IMR-90 (cell line): ENCODE measurements around the gene ETFA. TPM values are rescaled to one million over a fixed set of nuclear protein-coding genes. Genes with fewer than 3 reads are reported as not detected.
A peak's percentile ranks its signal among the peaks of the same experiment; 100 is the strongest.

Experiments used
- ATAC-seq: fragments of 200-7000 bp; cut with Tn5 transposase; 2 replicates; pipeline ENCODE4 v1.9.1; 2020; ENCODE audit warnings: low read depth, mild to moderate bottlenecking, moderate library complexity
- BruUV-seq: library from RNA; stranded (reverse); fragments of 400-500 nt; replicated peaks from 2 replicates; lab custom pipeline; 2021; lab: Mats Ljungman, UMichigan
- CTCF ChIA-PET: fragments of 300-600 bp; formaldehyde crosslinking; extraction: SDS; loops from one replicate; lab custom pipeline; 2021; ENCODE audit warnings: antibody characterized with exemption; lab: Yijun Ruan, JAX
- POLR2A ChIA-PET: fragments of 300-600 bp; sonication (Branson Sonifier 250); formaldehyde crosslinking; loops from one replicate; lab custom pipeline; 2022; ENCODE audit warnings: antibody characterized with exemption; ENCODE audit not compliant: unreplicated experiment; lab: Charles Lee
- DNase-seq: peaks from one replicate; pipeline ENCODE4 v3.0.0; 2013
- H2AFZ ChIP-seq: replicated peaks from 2 replicates; pipeline ENCODE3; 2013; ENCODE audit warnings: low read length, mild to moderate bottlenecking; ENCODE audit not compliant: poor library complexity
- H2AK5ac ChIP-seq: 2 replicates; pipeline ENCODE4 v1.6.1; 2013; ENCODE audit warnings: low read depth, low read length, inconsistent platforms
- H2AK9ac ChIP-seq: replicated peaks from 2 replicates; pipeline ENCODE3; 2013; ENCODE audit warnings: mild to moderate bottlenecking, low read depth, low read length, moderate library complexity; ENCODE audit not compliant: poor library complexity
- H2BK120ac ChIP-seq: 2 replicates; pipeline ENCODE4 v1.6.1; 2013; ENCODE audit warnings: low read depth, low read length, inconsistent platforms
- H2BK15ac ChIP-seq: 3 replicates; pipeline ENCODE4 v1.6.1; 2013; ENCODE audit warnings: low read depth, low read length, inconsistent platforms
- H2BK20ac ChIP-seq: 2 replicates; pipeline ENCODE4 v1.6.1; 2013; ENCODE audit warnings: low read depth, mild to moderate bottlenecking, inconsistent platforms, low read length, moderate library complexity
- H2BK5ac ChIP-seq: 2 replicates; pipeline ENCODE4 v1.6.1; 2013; ENCODE audit warnings: mild to moderate bottlenecking, low read depth, low read length, inconsistent platforms; ENCODE audit not compliant: poor library complexity, severe bottlenecking
- H3K14ac ChIP-seq: replicated peaks from 2 replicates; pipeline ENCODE4 v1.6.1; 2013; ENCODE audit warnings: low read depth, low read length, inconsistent platforms
- H3K18ac ChIP-seq: 2 replicates; pipeline ENCODE4 v1.6.1; 2013; ENCODE audit warnings: low read depth, low read length, control low read depth
- H3K23ac ChIP-seq: 2 replicates; pipeline ENCODE4 v1.6.1; 2013; ENCODE audit warnings: low read depth, low read length, inconsistent platforms
- H3K27ac ChIP-seq: 2 replicates; pipeline ENCODE4 v1.5.1; 2013; ENCODE audit warnings: mild to moderate bottlenecking, control low read depth, low read length; ENCODE audit not compliant: insufficient read depth
- H3K27me3 ChIP-seq: 2 replicates; pipeline ENCODE4 v1.6.1; 2013; ENCODE audit warnings: low read length; ENCODE audit not compliant: control insufficient read depth, insufficient read depth
- H3K36me3 ChIP-seq: 2 replicates; pipeline ENCODE4 v1.6.1; 2013; ENCODE audit warnings: low read length, mixed read lengths; ENCODE audit not compliant: control insufficient read depth, insufficient read depth
- H3K4ac ChIP-seq: 2 replicates; pipeline ENCODE4 v1.6.1; 2013; ENCODE audit warnings: low read depth, low read length, inconsistent platforms
- H3K4me1 ChIP-seq: 2 replicates; pipeline ENCODE4 v1.6.1; 2013; ENCODE audit warnings: low read length, mixed read lengths; ENCODE audit not compliant: control insufficient read depth, insufficient read depth
- H3K4me2 ChIP-seq: 2 replicates; pipeline ENCODE4 v1.6.1; 2013; ENCODE audit warnings: low read depth, mild to moderate bottlenecking, control low read depth, low read length, moderate library complexity
- H3K4me3 ChIP-seq: 2 replicates; pipeline ENCODE4 v1.5.1; 2013; ENCODE audit warnings: low read depth, mild to moderate bottlenecking, control low read depth, low read length, moderate library complexity; ENCODE audit not compliant: insufficient read depth
- H3K56ac ChIP-seq: 2 replicates; pipeline ENCODE4 v1.6.1; 2013; ENCODE audit warnings: low read length, inconsistent platforms; ENCODE audit not compliant: insufficient read depth; ENCODE audit errors: extremely low read depth
- H3K79me1 ChIP-seq, 2 experiments: 2 replicates each; pipeline ENCODE4 v1.6.1; 2013; ENCODE audit warnings: low read length in 2 of 2, inconsistent platforms in 1 of 2, low read depth in 1 of 2
- H3K9ac ChIP-seq: 2 replicates; pipeline ENCODE4 v1.6.1; 2013; ENCODE audit warnings: low read depth, low read length, control low read depth
- H3K9me1 ChIP-seq: 2 replicates; pipeline ENCODE4 v1.6.1; 2013; ENCODE audit warnings: low read length, inconsistent platforms; ENCODE audit not compliant: insufficient read depth
- H3K9me3 ChIP-seq: 2 replicates; pipeline ENCODE4 v1.6.1; 2013; ENCODE audit warnings: low read length; ENCODE audit not compliant: control insufficient read depth, insufficient read depth
- H4K20me1 ChIP-seq: 2 replicates; pipeline ENCODE4 v1.6.1; 2013; ENCODE audit warnings: low read length, inconsistent platforms; ENCODE audit not compliant: insufficient read depth
- H4K5ac ChIP-seq: 2 replicates; pipeline ENCODE4 v1.6.1; 2013; ENCODE audit warnings: mild to moderate bottlenecking, low read depth, low read length, control low read depth
- H4K8ac ChIP-seq, 2 experiments: 2 replicates each; pipeline ENCODE4 v1.6.1; 2013; ENCODE audit warnings: low read depth in 2 of 2, low read length in 2 of 2, control low read depth in 1 of 2, inconsistent platforms in 1 of 2
- H4K91ac ChIP-seq: 2 replicates; pipeline ENCODE4 v1.6.1; 2013; ENCODE audit warnings: low read depth, low read length, inconsistent platforms; ENCODE audit not compliant: insufficient read depth
- BHLHE40 ChIP-seq: fragments of 150-350 bp; IDR thresholded peaks from 2 replicates; pipeline ENCODE4 v1.6.1; 2016; ENCODE audit warnings: mild to moderate bottlenecking, low read depth, low read length
- CEBPB ChIP-seq: IDR thresholded peaks from 2 replicates; pipeline ENCODE4 v1.6.1; 2012; ENCODE audit warnings: low read depth, low read length, improper control_type of control experiment
- CTCF ChIP-seq: conservative IDR thresholded peaks from 2 replicates; pipeline ENCODE4 v1.5.1; 2012; ENCODE audit warnings: mild to moderate bottlenecking, low read depth, low read length, improper control_type of control experiment
- FOS ChIP-seq: fragments of 150-350 bp; IDR thresholded peaks from 2 replicates; pipeline ENCODE4 v1.6.1; 2016; ENCODE audit warnings: low read depth, low read length
- MAFK ChIP-seq: IDR thresholded peaks from 2 replicates; pipeline ENCODE4 v1.6.1; 2012; ENCODE audit warnings: low read depth, low read length, improper control_type of control experiment
- MAZ ChIP-seq: IDR thresholded peaks from 2 replicates; pipeline ENCODE4 v1.6.1; 2012; ENCODE audit warnings: low read depth, mild to moderate bottlenecking, low read length, improper control_type of control experiment, moderate library complexity, borderline replicate concordance
- MXI1 ChIP-seq: IDR thresholded peaks from 2 replicates; pipeline ENCODE4 v1.6.1; 2012; ENCODE audit warnings: low read depth, mild to moderate bottlenecking, low read length, moderate library complexity, borderline replicate concordance
- NFE2L2 ChIP-seq: fragments of 150-350 bp; IDR thresholded peaks from 2 replicates; pipeline ENCODE4 v1.6.1; 2016; ENCODE audit warnings: low read depth, mild to moderate bottlenecking, low read length
- RAD21 ChIP-seq: IDR thresholded peaks from 2 replicates; pipeline ENCODE4 v1.6.1; 2012; ENCODE audit warnings: low read length, improper control_type of control experiment
- RCOR1 ChIP-seq: IDR thresholded peaks from 2 replicates; pipeline ENCODE4 v1.6.1; 2012; ENCODE audit warnings: mild to moderate bottlenecking, low read length, improper control_type of control experiment; ENCODE audit not compliant: insufficient replicate concordance
- RFX5 ChIP-seq: IDR thresholded peaks from 2 replicates; pipeline ENCODE4 v1.8.0; 2012; ENCODE audit warnings: low read depth, mild to moderate bottlenecking, low read length, moderate library complexity
- SMC3 ChIP-seq: fragments of 150-350 bp; IDR thresholded peaks from 2 replicates; pipeline ENCODE4 v1.6.1; 2016; ENCODE audit warnings: low read depth, mild to moderate bottlenecking, antibody characterized with exemption, low read length, moderate library complexity
- WGBS, 2 experiments: methylation state at CpG; one replicate each; pipeline versions ENCODE4 v1.1.5 to v1.1.7; 2013; ENCODE audit warnings: missing lambda C conversion rate in 2 of 2; ENCODE audit not compliant: insufficient read length in 1 of 2; ENCODE audit errors: extremely low coverage in 2 of 2; 5-methylcytosine and 5-hydroxymethylcytosine counted together
- dilution Hi-C: fragments of 300-500 bp; cut with HindIII; formaldehyde crosslinking; loops from one replicate; pipeline ENCODE4 v1.14.3; 2018; ENCODE audit warnings: low sequenced_read_pairs; ENCODE audit not compliant: unreplicated experiment
- in situ Hi-C: fragments of 300-500 bp; cut with MboI; formaldehyde crosslinking; loops from 3 replicates; pipeline ENCODE4 v1.14.3; 2019; ENCODE audit warnings: low sequenced_read_pairs, inconsistent platforms, mixed read lengths
- intact Hi-C: fragments of 100-400 bp; cut with micrococcal nuclease; formaldehyde crosslinking; loops from 2 replicates; pipeline ENCODE4 v1.10.0; 2022
- polyA plus RNA-seq, 3 experiments: library from polyadenylated mRNA; depleted of rRNA; stranded (reverse); fragments of >200 nt; gene quantifications; 2 replicates each; pipeline ENCODE4 v1.2.3, GENCODE V29; 2012; ENCODE audit warnings: low replicate concordance in 1 of 3
- total RNA-seq: library from RNA; depleted of rRNA; stranded (reverse); fragments of >200 nt; gene quantifications from 2 replicates; pipeline ENCODE4 v1.2.3, GENCODE V29; 2012
- TF ChIP-seq, protein P1 (sequence below): fragments of 150-350 bp; IDR thresholded peaks from 2 replicates; pipeline ENCODE4 v1.6.1; 2016; ENCODE audit warnings: low read depth, mild to moderate bottlenecking, low read length, moderate library complexity, borderline replicate concordance

ETFA gene
- total and polyA plus RNA-seq, 2 of the 4 experiments (the other 2 are of a cell fraction): 115 to 172 TPM

- Histone ChIP-seq H2AK9ac (no peak overlapping the region), H3K9me3 (no peaks in the 10 kb centered on the region), H3K9me1 (peaks cover 6% of the 10 kb centered on the region; the same call in 1 of the 2 replicates), H2BK120ac (no peak overlapping the region), H3K4me3 (no peak overlapping the region), H3K14ac (no peak overlapping the region), H3K27me3 (no peaks in the 10 kb centered on the region; the same call in 1 of the 2 replicates), H3K23ac (no peak overlapping the region), H3K18ac (no peak overlapping the region), H4K8ac (no peak overlapping the region), H2BK15ac (no peak overlapping the region), H3K36me3 (no peaks in the 10 kb centered on the region), H3K79me1 (no peaks in the 10 kb centered on the region), H4K91ac (no peak overlapping the region), H3K27ac (no peak overlapping the region), H3K4me1 (peaks cover 7% of the 10 kb centered on the region), H2BK20ac (no peak overlapping the region), H3K56ac (no peak overlapping the region), H2AFZ (peak overlapping the region; percentile 86), H2AK5ac (no peak overlapping the region), H2BK5ac (no peak overlapping the region), H4K20me1 (no peaks in the 10 kb centered on the region), H4K5ac (no peak overlapping the region), H3K4me2 (no peak overlapping the region), H3K9ac (no peak overlapping the region), H3K4ac (no peak overlapping the region)
- 63% methylated on average over 5 of the region's 12 CpGs; no CpG with 5 or more reads in 1 of the 2 experiments for WGBS, 2 experiments
- no peak for TF ChIP-seq RAD21
- TF ChIP-seq CEBPB: no peak
- TF ChIP-seq NFE2L2: no peak
- TF ChIP-seq RFX5: no peak
- TF ChIP-seq SMC3: no peak
- no peak for TF ChIP-seq MAFK
- no peak for TF ChIP-seq BHLHE40
- TF ChIP-seq, protein P1, sequence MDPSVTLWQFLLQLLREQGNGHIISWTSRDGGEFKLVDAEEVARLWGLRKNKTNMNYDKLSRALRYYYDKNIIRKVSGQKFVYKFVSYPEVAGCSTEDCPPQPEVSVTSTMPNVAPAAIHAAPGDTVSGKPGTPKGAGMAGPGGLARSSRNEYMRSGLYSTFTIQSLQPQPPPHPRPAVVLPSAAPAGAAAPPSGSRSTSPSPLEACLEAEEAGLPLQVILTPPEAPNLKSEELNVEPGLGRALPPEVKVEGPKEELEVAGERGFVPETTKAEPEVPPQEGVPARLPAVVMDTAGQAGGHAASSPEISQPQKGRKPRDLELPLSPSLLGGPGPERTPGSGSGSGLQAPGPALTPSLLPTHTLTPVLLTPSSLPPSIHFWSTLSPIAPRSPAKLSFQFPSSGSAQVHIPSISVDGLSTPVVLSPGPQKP: no peak
- no peak for TF ChIP-seq RCOR1
- TF ChIP-seq MXI1: no peak
- no peak for TF ChIP-seq FOS
- no peak for TF ChIP-seq MAZ
- TF ChIP-seq CTCF: no peak
- ChIA-PET CTCF (interaction anchor here (1.5 to 1.6 kb wide), 2 partner anchors 140 to 676 kb away, joined by 4 to 5 read pairs; no protein-coding TSS in a partner anchor), POLR2A (no interaction called here)
- ATAC-seq (no peak), DNase-seq (no peak)
- no TSS peak for BruUV-seq
- in situ Hi-C loops (loop anchor here (10.0 kb wide), 1 partner anchor 675 kb away; no protein-coding TSS in a partner anchor), intact Hi-C loops (loop anchor here (1.0 kb wide), 2 partner anchors 140 to 676 kb away; no protein-coding TSS in a partner anchor), dilution Hi-C loops (no loop called here)
These were observed 121.2 kb downstream of the ETFA start for GRCh38 chr15:76190070-76190564.
